HG03558 (cell line): ENCODE data around the gene MYD88.

Source experiments
- ATAC-seq: cut with Tn5 transposase; IDR thresholded peaks from one replicate; pipeline ENCODE4 v1.9.1; 2021; ENCODE audit warnings: moderate number of reproducible peaks; ENCODE audit not compliant: unreplicated experiment; ENCODE audit errors: extremely low read depth

The MYD88 gene

DNA sequence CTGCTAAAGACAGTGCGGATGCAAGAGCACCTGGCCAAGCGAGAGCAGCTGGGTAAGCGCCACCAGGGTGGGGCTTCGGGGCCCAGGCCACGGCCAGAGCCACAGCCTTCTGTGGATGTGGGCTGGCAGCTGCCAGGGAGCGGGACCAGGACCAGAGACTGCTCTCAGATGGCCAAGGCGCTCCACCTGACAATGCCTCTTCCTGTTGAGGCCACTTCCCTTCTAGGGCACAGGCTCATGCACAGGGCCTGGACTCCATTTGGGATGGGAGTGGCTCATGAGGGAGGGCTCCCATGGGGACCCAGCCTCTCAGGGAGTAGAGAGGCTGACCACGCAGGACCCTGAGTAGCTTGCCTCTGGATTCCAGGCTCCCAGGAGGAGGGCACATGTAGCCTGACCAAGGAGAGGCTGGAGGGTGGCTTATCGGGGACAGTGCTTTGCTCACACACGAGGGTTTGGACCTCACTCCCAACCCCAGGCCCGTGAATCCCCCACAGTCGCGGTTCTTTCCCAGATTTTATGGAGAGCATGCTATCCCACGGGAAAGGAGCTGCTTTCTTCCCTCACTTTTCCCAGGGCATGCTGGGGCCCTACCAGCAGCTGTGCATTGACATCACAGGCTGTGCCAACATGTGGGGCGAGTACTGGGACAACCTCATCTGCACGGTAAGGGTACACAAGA lies 26.6 kb upstream of the MYD88 start:
- ATAC-seq, result no peak

DNA sequence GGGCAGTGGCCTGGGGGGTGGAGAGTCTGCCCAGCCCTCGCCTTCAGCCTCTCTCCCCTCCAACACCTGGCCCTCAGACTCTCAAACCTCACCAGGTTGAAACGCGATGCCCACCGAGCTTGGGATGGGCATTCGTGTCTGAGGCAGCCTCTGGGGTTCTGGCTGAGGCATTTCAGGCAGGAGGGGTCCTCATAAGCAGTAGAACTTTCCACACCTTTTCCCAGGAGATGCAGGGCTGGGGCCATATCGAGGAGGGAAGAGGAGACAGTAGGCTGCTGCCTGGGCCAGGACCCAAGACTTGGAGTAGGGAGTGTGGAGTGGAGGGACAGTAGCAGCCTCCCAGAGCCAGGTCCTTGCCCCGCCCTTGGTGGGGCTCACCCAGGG lies 26.1 kb upstream of the MYD88 start:
- ATAC-seq, result no peak

DNA sequence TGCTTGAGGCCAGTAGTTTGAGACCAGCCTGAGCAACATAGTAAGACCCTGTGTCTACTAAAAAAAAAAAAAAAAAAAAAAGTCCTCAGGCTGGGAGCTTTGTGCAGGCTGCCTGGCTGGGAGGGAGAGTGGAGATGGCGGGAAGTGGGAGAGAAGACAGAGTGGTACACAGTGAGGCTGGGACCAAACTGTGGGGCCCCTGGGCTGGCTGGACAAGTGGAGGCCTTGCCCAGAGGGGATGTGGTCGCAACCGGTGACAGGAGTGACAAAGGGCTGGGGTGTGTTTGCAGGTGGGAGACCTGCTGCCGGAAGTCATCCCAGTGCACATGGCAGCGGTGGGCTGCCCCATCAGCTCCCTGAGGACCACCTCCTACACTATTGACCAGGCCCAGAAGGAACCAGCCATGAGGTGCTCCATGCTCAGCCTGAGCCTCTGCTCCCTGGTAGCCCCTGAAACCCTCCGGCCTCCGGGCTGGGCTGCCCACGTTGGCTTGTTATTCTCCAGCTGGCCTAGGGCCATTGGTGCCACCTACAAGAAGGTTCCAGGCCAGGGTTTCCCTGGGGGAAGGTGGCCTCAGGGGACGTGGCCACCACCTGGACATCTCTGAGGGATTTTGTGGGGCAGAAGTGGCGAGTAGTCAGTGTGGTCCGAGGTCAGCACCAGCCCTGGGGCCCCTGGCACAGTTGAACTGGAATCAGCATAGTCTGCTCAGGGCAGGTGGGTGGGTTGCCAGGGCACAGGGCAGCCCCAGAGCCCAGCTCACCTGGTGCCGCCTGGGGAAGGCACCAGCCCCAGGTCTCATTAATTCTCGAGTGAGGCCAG lies 24.2 kb upstream of the MYD88 start:
- no peak for ATAC-seq

- ATAC-seq, result no peak
Measured at GRCh38 chr3:38114875-38115644, 23.4 kb upstream of the MYD88 start.

DNA sequence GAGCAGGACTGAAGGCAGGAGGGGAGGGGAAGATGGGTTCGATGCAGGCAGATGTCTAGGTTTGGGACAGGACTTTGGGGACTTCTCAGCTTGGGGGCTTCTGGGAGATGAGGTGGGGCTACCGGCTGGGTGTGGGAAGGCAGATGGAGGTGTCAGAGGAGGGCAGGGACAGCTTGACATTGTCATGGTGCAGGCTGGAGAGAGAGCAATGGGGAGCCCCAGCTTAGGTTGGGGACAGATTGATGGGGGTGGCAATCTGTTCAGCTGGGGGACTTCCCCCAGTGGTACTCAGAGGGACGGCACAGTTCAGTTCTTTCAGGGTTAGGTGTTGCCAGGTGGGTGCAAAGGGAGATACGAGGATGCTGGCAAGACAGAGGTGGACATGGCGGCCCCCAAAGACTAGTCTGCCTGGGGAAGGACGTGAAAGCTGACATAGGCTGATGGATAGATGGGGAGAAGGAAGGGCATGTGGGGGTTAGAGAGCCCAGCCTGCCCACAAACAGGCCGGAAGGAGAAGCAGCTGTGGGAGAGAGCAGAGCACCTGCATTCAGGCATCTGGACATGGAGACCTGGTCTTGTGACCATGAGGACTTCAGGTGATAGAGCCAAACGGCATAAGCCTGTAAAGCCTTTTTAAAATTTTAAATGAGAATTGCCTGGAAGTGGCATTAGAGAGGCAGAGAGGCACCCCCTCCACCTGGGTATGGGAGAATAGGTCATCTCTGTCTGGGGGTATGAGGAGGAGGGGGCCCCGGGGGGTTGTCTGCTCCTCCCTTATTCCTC lies 22.6 kb upstream of the MYD88 start:
- ATAC-seq, result no peak

GRCh38 chr3:38116471-38117162 lies 21.8 kb upstream of the MYD88 start:
- no peak for ATAC-seq

GRCh38 chr3:38117163-38117716 lies 21.2 kb upstream of the MYD88 start:
- ATAC-seq, result no peak

DNA sequence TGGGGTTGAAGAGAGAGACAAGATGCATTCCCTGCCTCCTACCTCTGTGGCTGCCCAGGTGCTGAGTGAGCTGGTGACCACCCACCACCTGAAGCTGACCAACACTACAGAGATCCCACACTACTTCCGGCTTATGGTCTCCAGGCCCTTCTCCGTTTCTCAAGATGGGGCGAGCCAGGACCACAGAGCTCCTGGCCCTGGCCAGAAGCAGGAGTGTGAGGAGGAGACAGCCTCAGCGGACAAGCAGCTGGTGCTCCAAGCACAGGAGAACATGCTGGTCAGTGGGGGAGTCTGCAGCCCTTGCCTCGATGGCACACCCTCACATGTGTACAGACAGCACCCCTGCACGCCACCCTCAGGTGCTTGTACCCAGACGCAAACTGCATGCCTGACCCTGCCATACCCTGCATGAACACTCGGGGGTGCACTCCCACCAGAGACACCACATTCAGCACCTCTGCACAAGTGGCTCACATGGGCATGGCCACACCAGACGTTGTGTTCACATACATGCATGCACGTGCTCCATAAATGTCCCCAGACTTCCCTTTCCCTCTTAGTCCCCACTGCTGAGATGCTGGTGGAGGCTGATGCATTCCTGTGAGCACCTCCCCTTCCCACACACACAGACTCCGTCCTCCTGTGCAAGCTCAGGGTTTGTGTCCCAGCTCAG lies 20.6 kb upstream of the MYD88 start:
- ATAC-seq, result no peak

DNA sequence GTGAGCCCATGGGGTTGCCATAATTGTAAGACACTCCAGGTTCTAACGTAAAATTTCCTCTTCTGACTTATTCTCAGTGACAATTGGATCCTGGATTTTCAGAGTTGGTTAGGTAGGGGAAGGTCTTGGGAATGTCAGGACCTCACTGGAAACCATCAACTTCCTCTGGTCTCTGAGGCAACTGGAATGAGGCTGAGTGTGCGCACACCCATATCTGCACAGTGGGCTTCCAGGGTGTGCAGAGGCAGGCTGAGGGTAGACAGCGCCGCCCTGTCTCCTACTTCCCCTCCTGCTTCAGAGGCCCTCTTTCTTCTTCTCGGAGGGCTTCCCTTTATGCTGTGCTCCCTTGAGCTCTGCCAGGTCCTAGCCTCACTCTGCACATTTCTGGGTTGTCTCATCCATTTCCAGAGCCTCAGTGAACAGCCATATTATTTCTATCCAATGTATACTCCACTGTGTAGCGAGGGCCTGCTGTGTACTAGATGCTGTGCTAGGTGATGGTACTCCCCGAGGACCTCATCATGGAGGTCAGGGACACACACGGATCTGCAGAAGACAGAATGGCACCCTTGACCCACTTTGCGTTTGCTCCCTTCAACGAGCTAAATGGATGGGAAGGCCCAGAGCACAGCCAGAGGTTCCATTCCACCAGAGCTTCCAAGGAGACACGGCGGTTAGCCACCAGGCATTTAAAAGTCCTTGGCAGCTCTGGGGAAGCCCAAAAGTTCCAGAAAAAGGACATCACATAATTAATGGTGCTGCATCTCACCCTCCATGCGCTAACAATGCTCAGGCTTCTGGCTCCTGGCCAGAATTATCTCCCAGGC lies 19.8 kb upstream of the MYD88 start:
- ATAC-seq, result no peak

GRCh38 chr3:38119248-38119544 lies 19.3 kb upstream of the MYD88 start:
- no peak for ATAC-seq

DNA sequence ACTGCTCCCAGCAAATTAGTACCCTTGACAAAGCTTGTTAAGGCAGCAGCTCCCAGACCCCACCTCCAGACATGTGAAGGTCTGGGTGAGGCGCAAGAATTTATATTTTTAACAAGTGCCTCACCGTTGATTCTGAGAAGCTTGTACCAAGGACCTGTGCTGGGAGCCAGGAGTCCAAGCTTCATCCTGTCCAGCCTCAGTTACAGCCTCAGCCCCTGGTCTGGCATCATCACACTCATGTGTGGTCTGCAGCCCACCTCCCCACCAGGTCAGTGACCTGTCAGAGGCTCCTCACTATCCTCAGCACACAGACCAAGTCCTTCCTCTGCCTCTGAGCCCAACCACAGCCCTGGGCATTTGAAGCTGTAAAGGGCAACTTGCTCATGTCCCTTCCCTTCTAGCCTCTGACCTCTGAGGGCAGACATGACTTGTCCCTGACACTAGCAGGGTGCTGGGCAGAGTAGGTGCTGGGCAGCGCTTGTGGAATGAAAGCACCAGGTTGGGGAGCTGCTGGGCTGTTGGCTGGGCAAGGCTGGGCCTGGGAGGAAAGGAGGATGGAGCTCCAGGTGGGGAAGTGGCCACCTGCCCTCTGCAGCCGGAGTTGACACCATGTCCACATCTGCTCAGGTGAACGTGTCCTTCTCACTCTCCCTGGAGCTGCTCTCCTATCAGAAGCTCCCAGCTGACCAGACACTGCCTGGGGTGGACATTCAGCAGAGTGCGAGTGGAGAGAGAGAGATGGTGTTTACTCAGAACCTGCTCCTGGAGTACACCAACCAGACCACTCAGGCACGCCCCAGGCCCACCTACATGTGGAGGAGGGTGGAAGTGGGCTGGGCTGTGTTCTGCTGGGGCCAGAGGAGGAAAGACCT lies 18.4 kb upstream of the MYD88 start:
- no peak for ATAC-seq

- ATAC-seq, result no peak
Measured at GRCh38 chr3:38120693-38121450, 17.6 kb upstream of the MYD88 start.

DNA sequence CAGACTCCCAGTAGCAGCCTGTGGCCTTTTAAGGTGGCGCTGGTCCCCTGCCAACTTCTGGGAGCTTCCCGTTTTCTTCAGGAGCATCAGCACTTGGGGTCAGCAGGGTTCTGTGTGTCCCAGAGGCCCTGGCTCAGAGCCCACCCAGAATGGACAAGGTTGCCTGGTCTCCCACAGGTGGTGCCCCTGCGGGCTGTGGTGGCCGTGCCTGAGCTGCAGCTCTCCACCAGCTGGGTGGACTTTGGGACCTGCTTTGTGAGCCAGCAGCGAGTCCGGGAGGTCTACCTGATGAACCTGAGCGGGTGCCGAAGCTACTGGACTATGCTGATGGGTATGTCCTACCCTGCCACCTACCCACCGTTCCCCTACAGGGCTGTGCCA lies 17.0 kb upstream of the MYD88 start:
- ATAC-seq, result no peak

GRCh38 chr3:38121832-38122461 lies 16.5 kb upstream of the MYD88 start:
- ATAC-seq, result no peak

DNA sequence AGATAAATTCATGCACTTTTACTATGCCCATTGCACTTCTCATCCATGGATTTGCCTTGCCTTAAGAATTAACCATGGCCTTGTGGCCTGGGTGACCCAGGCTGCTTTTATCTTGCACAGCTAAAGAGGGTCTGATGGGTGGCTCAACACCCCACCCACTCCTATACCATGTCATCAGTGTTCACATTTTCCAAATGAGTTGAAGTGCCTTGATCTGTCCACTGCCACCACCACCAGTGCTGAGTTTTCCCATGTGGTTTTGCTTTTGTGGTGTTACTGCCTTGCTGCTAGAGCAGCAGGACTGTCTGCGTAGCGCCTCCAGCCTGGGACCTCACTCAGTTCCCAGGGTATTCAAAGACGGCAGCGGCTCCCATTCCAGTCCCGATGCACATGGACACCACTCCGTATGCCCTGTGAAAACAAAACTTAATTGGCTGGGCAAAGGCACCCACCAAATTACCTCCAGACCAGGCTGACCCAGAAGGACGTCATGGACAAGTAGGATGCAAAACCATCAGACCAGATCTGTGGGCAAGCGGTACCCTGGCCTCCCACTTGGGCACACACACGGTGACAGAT lies 15.7 kb upstream of the MYD88 start:
- no peak for ATAC-seq
